Measurements from ENCODE around the gene INPP5K.

INPP5K gene

DNA sequence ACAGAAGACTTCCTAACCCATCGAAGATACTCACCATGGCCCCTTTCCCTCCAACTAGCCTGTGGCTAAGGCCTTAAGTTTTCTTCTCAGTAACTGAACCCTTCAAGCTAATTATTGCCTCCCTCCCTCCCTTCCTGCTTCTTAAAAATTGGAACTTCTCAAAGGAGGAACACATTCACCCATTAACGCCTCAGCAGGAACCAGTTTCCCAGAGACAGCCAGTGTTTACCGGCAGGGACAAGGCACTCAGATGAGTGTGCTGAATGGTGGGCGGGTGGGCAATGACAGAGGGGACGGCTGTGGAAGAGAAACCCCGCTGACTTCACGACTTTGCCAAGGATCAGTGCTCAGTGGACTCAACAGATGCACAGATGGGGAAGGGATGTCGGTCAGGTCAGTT is 25.9 kb upstream of the INPP5K start:
- Histone ChIP-seq H3K4me1 (ENCODE audit: control insufficient read depth, low read length) (no peaks in the 10 kb centered on the region), H3K27me3 (ENCODE audit: control insufficient read depth, low read length) (no peaks in the 10 kb centered on the region), H3K36me3 (ENCODE audit: control insufficient read depth, low read length) (peaks cover 79% of the 10 kb centered on the region), H3F3A (ENCODE audit: control insufficient read depth, insufficient read depth) (no peaks in the 10 kb centered on the region), H3K4me3 (ENCODE audit: low read length) (no peak overlapping the region), H3K4me2 (ENCODE audit: low read length) (no peak overlapping the region), H4K20me1 (ENCODE audit: control insufficient read depth, insufficient read depth, low read depth, low read length) (0 out of 2 replicates have a peak, but pooled peaks cover 2% of the 10 kb centered on the region), H3K27ac (ENCODE audit: low read depth, low read length) (no peak overlapping the region), H3K79me2 (ENCODE audit: control insufficient read depth, low read length) (no peaks in the 10 kb centered on the region), H3K9me2 (replicated peaks; ENCODE audit: control insufficient read depth, low read length) (no peaks in the 10 kb centered on the region), H3K9me3 (ENCODE audit: control insufficient read depth, insufficient read depth, low read length) (no peaks in the 10 kb centered on the region)
- no peak for TF ChIP-seq EZH2phosphoT487 (IDR thresholded peaks at IDR 0.05; ENCODE audit: borderline replicate concordance, low read length)
- TF ChIP-seq, protein P1, sequence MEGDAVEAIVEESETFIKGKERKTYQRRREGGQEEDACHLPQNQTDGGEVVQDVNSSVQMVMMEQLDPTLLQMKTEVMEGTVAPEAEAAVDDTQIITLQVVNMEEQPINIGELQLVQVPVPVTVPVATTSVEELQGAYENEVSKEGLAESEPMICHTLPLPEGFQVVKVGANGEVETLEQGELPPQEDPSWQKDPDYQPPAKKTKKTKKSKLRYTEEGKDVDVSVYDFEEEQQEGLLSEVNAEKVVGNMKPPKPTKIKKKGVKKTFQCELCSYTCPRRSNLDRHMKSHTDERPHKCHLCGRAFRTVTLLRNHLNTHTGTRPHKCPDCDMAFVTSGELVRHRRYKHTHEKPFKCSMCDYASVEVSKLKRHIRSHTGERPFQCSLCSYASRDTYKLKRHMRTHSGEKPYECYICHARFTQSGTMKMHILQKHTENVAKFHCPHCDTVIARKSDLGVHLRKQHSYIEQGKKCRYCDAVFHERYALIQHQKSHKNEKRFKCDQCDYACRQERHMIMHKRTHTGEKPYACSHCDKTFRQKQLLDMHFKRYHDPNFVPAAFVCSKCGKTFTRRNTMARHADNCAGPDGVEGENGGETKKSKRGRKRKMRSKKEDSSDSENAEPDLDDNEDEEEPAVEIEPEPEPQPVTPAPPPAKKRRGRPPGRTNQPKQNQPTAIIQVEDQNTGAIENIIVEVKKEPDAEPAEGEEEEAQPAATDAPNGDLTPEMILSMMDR (IDR thresholded peaks at IDR 0.05; ENCODE audit: low read depth, low read length, poor library complexity, severe bottlenecking), result no peak

DNA sequence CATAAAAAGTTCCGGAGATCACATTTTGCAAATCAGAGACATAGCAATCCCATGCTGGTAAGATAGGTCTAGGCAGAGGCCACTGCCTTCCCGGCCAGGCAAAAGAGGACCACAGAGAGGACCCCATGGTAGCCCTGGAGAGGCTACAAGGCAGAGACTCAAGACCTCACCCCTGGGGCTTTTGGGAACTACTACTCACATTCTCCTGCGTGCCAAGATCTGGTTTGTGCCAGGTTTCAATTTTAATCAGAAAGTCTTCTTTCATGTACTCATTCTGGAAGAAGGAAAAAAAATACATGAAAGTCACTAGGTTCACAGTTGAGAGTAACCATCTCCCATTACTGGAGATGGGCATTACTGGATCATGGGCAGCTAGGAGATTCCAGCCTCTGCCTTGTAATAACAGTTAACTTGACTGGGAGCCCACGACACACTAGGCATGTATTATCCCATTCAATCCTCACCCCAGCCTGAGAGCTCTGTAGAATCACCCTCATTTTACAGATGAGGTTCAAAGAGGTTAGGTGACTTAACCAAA is 25.0 kb upstream of the INPP5K start:
- no peak for TF ChIP-seq EZH2phosphoT487 (IDR thresholded peaks at IDR 0.05; ENCODE audit: borderline replicate concordance, low read length)
- TF ChIP-seq, protein P1 (IDR thresholded peaks at IDR 0.05; ENCODE audit: low read depth, low read length, poor library complexity, severe bottlenecking), result no peak
- H3K79me2 ChIP-seq (ENCODE audit: control insufficient read depth, low read length), result no peaks in the 10 kb centered on the region
- H3F3A ChIP-seq (ENCODE audit: control insufficient read depth, insufficient read depth), result no peaks in the 10 kb centered on the region
- H3K9me2 ChIP-seq (replicated peaks; ENCODE audit: control insufficient read depth, low read length), result no peaks in the 10 kb centered on the region
- H3K36me3 ChIP-seq (ENCODE audit: control insufficient read depth, low read length), result peaks cover 74% of the 10 kb centered on the region
- no peak overlapping the region for H3K4me2 ChIP-seq (ENCODE audit: low read length)
- no peaks in the 10 kb centered on the region for H3K9me3 ChIP-seq (ENCODE audit: control insufficient read depth, insufficient read depth, low read length)
- H3K27me3 ChIP-seq (ENCODE audit: control insufficient read depth, low read length), result no peaks in the 10 kb centered on the region
- H3K4me1 ChIP-seq (ENCODE audit: control insufficient read depth, low read length), result no peaks in the 10 kb centered on the region
- H3K4me3 ChIP-seq (ENCODE audit: low read length), result no peak overlapping the region
- H3K27ac ChIP-seq (ENCODE audit: low read depth, low read length), result no peak overlapping the region
- 0 out of 2 replicates have a peak, but pooled peaks cover 2% of the 10 kb centered on the region for H4K20me1 ChIP-seq (ENCODE audit: control insufficient read depth, insufficient read depth, low read depth, low read length)

DNA sequence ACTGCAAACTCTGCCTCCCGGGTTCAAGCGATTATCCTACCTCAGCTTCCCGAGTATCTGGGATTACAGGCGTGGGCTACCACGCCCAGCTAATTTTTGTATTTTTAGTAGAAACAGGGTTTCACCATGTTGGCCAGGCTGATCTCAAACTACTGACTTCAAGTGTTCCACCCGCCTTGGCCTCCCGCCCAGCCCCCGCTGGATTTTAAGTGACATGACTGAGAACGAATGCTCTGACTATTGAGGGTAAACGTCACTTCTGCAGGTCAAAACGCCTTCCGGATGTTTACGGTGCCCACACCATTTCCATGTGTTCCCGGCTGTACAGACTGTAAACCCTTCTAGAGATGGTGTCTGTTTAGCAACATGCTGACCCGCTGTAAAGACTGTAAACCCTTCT is 23.4 kb upstream of the INPP5K start:
- Histone ChIP-seq H3F3A (ENCODE audit: control insufficient read depth, insufficient read depth) (no peaks in the 10 kb centered on the region), H3K79me2 (ENCODE audit: control insufficient read depth, low read length) (no peaks in the 10 kb centered on the region), H3K9me3 (ENCODE audit: control insufficient read depth, insufficient read depth, low read length) (no peaks in the 10 kb centered on the region), H3K27ac (ENCODE audit: low read depth, low read length) (no peak overlapping the region), H4K20me1 (ENCODE audit: control insufficient read depth, insufficient read depth, low read depth, low read length) (0 out of 2 replicates have a peak, but pooled peaks cover 2% of the 10 kb centered on the region), H3K36me3 (ENCODE audit: control insufficient read depth, low read length) (peaks cover 76% of the 10 kb centered on the region), H3K4me2 (ENCODE audit: low read length) (no peak overlapping the region), H3K9me2 (replicated peaks; ENCODE audit: control insufficient read depth, low read length) (no peaks in the 10 kb centered on the region), H3K27me3 (ENCODE audit: control insufficient read depth, low read length) (no peaks in the 10 kb centered on the region), H3K4me3 (ENCODE audit: low read length) (no peak overlapping the region), H3K4me1 (ENCODE audit: control insufficient read depth, low read length) (no peaks in the 10 kb centered on the region)
- TF ChIP-seq, protein P1 (IDR thresholded peaks at IDR 0.05; ENCODE audit: low read depth, low read length, poor library complexity, severe bottlenecking), result no peak
- no peak for TF ChIP-seq EZH2phosphoT487 (IDR thresholded peaks at IDR 0.05; ENCODE audit: borderline replicate concordance, low read length)

All from DOHH2 (cell line).